CD4-positive, alpha-beta T cell treated with Interferon gamma for 1 hour (primary cell): Measurements from ENCODE around the gene MAP2.

ENCODE experiments used
- DNase-seq: peaks from one replicate; pipeline ENCODE4 v3.0.0-alpha.2; 2020

Gene MAP2

DNA sequence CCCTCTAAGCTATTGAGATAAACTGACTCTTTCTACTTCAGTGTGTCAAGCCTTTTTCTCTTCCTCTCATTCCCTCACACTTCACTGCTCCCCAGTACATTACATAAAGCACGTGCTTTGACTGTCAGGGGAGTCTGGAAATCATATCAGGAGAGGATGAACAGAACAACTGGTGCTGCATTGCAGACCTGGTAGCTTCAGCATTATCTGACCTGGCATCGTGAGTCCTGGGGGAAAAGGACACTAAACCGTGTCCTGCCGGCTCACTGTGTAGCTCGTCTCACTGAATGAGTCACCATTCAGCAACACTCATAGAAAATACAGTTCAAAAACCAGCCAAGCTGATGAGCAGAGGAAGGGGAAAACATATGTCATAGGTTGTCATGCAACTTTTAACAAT is 239.3 kb downstream of the MAP2 start:
- DNase-seq, result no peak

DNA sequence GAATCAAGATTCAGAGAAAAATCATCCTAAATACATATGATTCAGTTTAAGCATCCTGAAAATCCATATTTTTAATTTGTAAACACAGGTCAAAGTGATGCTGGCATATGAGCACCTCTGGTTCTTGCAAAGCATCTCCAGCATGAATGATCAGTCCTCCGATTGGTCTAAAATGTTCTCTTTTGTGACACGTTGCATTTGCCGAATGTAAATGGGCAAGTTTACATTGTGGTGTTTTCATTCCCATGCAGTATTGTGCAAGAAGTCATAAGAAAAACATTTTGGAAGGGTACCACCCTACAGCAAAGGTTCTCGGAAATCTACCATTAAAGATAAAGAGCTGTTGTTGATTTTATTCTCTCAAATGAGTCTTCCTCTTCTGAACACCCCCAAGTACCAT is 239.8 kb downstream of the MAP2 start:
- no peak for DNase-seq

DNA sequence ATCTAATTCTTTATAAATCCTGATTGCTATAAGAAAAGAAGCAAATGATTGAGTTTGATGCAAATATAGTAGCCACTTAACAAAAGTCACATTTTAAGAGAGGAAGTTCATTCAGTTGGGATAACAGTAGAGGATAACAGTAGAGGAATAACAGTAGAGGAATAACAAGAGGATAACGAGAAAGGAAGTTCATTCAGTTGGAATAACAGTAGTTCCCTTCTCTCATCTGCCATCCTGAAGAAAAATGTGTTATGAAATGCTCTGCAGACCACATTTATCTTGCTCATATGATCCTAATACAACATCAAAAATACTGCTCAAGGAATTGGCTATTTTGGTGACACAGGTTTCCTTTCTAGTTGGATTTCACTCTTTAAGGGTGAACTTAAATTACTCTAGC is 242.4 kb downstream of the MAP2 start:
- no peak for DNase-seq

DNA sequence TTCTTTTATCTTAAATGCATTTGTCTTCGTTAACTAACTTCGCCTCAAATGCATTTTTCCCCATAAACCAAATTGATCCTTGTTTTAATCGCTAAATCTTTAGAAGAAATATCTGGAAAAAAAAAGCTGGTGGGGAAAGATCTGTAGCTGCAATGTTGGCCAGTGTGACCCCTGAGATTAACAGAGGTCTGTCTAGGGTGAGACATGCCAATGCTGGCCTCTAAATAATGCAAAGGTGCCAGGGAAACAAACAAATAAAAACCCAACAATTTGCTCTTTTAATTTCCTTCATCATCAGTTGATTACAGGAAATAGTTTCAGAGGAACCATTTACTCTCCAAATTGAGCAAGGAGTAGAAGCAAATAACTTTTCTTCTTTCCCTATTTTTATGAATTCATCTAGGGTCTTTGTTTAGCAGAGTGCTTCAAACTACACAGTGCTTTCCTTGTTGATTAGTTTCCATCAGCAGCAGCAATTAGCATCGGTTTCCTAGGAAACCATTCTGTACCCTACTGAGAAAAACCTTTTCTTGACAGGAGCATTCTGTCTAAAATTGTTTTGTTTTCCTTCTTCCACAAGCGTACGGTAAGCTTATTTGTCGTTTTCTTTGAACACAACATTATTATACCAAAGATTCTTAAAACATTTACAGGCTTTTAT is 247.3 kb downstream of the MAP2 start:
- DNase-seq, result no peak

DNA sequence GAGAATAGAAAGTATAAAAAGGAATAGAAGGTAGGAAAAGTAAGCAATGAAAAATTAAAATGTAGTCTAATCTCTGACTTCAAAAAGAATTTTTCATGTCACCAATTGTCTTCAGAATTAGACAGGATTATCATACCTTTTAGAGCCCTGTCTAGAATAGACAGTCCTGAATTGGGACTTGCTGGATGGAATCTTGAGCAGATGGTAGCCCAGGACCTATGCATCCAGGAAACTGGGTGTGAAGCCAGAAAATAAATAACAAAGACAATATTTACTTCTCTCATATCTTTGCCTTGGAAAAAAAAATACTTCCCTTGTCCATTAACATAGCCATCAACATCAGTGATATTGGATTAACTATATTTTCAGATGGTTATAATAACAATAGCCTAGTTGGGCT is 250.0 kb downstream of the MAP2 start:
- no peak for DNase-seq

DNA sequence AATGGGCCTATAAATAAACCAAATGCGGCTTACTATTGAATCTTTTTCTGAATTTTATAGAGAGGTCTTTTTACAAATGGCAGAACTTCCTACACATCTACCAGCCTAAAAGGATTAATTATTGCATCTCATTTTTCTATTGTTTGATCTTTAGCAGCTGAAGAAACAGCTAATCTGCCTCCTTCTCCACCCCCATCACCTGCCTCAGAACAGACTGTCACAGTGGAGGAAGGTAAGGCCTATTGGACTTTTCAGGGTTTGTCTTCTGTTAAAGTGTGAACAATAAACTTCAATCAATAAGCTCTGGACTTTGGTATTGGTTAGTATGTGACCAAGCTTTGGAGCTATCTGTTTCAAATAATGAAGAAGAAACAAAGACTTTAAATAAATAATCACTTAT is 256.7 kb downstream of the MAP2 start:
- no peak for DNase-seq

DNA sequence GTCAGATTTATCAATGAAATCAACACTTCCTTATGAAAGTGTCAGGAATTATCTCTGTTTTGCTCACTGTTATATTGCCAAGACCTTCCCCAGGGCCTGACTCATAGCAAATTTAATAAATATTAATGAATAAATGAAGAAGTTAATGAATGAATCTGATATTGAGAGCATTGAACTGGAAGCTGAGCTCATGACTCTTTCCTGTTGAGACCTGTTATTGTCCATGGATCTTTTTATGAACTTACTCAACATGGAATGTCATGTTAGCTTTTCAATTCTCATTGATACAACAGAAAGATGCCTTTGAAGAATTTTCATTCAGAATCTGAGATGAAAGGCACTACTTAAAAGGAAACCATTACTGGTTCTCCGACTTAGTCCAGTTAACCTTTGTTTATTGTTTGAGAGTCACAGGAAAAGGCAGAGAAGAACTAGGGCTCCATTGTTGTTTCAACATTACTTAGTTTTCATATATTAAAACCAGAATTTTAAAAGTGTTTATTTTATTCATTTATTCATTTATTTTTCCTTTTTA is 257.4 kb downstream of the MAP2 start:
- no peak for DNase-seq

DNA sequence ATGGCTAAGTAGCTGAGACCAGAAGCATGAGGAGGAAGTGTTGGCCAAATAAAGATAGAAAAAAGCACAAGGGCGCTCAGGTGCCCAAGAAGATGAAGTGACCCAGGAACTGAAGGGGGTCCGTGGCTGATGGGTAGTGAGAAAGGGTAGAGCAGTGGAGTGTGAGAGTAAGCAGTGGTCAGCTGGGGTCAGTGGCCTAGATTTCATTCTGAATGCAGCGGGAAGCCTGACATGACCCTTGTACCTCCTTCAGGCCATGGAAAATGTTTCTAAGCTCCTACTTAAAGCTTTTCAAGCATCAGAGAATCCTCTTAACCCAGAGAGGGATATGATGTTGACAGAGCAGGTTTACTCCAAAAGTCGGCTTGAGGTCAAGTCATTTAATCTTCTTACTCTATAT is 258.8 kb downstream of the MAP2 start:
- no peak for DNase-seq

DNA sequence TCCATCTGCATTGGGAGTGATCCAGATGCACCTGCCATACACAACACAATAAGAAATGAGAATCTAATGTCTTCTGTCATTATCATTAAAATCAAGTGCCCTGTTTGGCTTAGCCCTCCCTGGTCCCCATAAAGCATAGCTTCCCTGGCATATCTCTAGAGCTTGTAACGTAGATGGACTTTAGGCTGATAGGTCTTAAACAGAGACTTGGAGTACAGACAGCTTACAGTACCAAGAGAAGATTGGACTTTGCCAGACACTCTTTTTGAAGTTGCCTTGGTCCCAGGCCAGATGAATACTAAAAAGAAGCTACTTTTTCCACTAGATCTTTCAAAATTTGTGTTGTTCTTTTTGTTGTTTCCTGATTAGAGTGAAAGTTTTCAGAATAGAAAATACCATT is 261.5 kb downstream of the MAP2 start:
- DNase-seq, result no peak

DNA sequence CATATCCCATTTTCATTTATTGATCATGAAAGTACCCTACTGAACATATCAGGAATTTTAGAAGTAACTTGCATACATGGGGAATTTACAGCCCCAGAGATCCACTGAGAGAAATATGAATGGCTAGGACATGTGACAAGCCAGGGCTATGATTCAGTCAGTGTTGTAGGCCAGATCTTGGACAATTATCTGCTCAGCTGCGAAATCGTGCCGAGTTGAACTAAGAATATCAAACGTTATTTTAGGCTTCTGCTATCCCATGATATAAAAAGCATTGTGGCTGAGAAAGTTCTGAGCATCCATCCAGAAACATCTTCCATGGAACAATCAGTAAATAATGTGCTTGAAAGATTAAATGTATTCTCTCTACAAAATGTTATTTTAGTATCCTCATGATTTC is 262.1 kb downstream of the MAP2 start:
- no peak for DNase-seq

DNA sequence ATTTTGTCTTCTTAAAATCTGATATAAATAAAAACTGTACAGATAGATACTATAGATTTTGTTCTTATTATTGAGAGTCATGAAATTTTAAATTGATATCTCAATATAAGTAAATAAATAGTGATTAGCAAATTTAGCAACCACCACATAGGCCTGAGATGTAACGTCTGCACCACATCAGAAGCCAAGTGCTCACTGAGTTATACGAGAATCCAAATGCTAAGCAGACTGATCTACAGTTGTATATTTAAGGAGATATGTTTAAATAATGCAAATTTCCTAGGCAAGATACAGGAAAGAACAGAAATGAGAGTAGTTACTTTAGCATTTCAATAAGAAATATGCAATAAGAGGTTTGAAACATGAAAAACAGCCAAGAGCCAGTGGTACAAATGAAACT is 262.6 kb downstream of the MAP2 start:
- DNase-seq, result no peak

DNA sequence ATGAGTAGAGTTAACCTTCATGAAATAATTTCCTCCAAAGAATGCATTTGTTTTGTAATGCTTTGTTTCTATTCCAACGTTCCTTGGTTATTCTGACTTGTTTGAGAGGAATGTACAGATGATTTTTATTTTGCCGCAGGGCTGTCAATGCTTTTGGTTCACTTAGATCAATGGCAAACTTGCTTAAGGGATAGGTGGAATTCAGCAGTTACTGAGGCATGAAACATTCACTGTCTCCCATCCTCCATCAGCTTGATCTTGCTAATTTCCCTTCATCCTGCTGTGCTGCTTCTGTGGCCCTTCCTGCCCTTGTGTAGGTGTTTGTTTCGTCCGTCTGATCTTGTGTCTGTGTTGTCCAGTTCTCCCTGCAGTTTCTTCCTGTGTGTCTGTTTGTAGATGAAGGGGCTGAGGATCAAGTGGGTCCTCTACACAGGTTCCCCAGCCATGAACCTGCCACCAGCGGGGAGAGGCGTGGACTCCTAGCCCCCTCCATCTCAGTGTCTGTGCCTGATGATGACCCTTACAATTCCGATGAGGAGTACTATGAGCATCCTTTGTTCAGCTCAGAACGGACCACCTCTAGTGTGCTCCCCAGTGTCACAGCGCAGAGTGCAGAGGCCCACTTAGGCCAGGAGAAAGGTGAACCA is 263.6 kb downstream of the MAP2 start:
- DNase-seq, result no peak

DNA sequence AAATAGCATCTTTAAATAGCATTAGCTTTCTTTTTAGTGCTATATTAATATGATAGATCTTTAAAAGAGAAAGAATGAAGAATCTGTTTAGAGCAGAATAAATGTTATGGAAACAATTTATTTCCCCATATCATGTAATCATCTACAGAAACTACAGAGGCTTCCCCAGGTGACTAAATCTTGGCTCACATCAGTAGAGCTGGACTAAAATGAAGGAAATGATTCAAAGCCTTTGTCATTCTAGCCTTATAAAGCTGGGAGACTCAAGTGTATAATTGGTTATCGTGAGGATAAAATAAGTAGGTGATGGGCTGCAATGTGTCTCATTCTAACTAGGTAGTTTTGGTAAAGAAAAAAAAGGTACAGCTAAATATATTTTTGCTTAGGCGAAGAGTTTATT is 264.5 kb downstream of the MAP2 start:
- no peak for DNase-seq

DNA sequence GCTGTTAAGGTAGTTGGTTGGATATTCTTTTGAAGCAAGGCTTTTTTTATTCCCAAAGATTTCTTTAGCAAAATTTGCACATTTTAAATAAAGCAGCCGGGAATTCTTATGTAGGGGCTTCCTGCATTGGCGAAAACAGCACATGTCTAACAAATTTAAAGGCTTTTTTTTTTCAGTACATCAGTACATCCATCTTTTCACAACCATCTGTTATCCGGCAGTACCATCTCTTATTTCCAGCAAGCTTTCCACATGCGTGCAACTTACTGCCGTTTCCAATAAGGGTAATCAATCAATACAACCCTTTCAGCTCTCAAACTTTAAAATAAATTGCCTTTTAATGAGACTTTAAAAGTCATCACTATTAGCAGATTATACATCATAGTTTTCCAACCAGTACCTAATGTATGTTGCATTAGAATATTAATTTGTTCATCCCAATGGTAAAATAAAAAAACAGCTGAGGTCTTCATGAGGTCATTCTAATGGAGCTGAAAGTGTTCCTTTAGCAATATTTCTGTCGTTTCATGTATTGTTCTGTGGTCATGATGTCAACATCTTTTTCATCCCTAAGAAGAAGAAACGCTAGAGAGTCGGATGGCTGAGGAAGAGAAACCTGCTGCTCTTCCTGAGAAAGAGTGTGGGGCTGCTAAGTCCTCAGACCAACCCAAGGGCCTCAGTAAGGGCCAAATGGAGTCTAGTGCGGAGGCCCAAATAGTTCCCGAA is 266.3 kb downstream of the MAP2 start:
- no peak for DNase-seq

DNA sequence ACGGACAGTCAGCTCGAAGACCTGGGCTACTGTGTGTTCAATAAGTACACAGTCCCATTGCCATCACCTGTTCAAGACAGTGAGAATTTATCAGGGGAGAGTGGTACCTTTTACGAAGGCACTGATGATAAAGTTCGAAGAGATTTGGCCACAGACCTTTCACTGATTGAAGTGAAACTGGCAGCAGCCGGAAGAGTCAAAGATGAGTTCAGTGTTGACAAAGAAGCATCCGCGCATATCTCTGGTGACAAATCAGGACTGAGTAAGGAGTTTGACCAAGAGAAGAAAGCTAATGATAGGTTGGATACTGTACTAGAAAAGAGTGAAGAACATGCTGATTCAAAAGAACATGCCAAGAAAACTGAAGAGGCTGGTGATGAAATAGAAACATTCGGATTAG is 270.9 kb downstream of the MAP2 start:
- DNase-seq, result no peak

DNA sequence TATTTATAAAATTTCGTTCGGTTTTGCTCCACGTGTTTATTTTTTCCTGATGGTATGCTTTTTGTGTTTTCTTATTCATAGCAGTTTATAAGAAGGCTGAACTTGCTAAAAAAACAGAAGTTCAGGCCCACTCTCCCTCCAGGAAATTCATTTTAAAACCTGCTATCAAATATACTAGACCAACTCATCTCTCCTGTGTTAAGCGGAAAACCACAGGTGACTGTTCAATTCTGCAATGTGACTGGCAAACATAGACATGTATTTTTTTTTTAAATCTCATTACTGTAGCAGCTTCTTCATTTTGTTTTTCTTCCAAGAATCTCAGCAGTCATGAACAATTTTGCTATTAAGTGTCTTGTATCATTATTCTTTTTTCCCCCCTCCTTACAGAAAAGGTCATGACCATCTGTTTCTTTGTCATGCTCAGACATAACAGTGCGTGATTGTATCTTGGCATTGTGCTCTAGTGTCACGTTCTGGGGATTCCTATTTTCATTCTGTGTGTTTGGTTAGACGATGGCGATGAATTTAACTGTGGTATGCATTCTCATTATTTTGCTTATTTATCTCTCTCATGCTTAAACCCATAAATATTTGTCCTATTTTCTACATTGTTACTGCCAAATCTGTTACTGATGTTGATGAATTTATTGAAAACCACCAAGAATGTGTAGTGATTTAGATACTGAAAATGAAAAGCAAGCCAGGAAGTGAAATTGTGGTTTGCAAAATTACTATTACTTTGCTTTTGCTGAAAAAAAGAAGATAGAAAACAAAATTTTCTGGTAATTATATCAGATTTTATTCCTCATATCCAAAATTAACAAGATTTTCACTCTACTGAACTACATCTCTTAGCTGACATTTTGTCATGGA is 273.2 kb downstream of the MAP2 start:
- no peak for DNase-seq

DNA sequence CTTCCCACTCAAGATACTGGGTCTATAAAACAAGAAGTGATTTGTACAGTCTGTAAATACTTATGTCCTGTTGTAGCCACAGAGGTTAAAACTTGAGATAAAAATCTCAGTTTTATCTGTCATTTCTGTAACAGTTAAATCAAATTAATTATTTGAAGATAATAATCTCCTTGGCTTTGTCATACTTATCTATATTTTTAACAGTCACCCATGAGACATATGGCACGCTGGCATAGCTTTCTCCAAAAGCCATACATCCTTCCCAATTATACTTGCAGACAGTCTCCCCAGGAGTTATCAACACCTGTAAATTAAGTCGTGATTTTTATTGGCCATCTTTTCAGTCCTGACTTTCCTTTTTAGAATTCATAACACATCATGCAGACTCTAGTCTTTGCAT is 278.9 kb downstream of the MAP2 start:
- DNase-seq, result no peak

DNA sequence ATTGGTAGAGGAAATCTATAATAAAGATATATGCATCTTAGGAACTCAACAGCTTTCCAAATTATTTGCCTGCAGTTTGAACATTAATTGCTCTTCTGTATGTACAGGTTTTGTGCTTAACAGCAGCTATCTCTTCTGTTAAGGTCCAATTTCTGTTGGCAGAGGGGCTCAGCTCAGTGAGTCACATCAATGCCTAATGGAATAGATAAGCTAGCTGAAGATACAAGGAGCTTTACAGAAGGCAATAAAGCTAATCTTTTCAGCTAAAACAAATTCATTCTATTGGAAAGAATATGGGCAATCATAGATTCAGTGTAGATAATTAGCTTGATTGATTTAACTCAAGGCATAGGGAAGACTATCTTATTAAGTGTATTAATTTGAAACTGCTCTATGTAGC is 289.4 kb downstream of the MAP2 start:
- DNase-seq, result no peak

DNA sequence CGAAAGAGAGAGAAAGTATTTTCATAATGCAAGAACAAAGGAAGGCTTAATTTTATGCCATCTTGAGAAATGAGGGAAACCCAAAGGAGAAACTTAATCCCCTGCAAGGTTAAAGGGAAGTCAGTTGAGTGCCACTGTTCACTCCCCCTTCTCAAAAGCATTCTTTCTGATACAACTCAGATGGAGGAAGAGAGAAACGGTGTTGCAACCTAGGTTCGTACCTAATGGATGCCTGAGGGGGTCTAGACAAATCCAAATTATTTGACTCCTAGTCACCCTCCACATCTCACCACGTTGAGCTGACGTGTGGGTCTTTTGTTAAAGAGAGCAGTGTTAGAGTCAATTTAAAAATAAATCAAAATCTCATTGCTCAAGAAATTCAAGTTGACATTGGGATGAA is 295.2 kb downstream of the MAP2 start:
- no peak for DNase-seq

DNA sequence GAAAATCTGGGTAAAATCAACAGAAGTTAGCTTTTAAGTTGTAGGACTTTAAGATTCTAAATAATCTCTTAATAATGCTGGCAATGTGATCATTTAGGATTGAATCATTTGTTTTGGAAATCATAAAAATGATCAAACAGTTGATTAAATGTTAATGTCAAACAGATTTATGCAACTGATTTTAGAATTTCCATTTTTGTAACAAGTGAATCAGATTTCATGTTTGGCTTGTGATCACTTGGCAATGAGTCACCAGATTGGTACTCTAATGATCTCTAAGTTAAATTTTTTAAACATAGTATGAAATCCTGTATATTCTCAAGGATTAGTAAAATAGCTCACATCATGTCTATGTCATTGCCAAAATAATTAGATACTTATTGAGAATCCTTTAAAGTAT is 297.6 kb downstream of the MAP2 start:
- no peak for DNase-seq

DNA sequence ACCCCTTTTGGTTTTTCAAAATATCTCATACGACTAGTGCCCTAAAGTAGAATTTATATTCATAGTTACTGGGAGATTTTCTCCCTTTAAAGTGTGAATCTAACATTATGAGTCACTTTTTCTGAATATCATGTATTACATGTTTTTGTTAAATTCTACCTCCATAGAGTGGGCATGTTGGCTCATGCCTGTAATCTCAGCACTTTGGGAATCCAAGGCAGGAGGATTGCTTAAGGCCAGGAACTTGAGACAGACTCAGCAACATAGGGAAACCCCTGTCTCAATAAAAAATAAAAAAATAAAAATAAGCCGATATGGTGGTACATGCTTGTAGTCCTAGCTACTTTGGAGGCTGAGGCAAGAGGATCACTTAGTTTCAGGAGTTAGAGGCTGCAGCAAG is 302.5 kb downstream of the MAP2 start:
- DNase-seq, result no peak

DNA sequence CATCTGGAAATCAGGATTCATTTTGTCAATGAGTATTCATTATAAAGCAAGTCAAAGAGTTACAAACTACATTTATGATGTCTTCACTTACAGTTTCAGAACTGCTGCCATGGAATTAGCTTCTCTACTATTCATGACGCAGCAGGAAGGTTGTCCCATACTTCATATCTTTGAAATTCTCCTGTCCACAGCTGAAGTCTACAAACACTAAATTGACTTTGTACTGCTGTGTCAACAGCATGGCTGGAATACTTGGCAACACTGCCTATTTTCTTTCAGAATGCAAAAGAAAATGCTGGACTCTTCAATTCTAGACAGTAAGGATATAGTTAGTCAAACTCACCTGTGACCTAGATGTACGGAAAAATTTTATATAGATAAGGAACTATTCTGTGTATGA is 303.2 kb downstream of the MAP2 start:
- DNase-seq, result no peak

DNA sequence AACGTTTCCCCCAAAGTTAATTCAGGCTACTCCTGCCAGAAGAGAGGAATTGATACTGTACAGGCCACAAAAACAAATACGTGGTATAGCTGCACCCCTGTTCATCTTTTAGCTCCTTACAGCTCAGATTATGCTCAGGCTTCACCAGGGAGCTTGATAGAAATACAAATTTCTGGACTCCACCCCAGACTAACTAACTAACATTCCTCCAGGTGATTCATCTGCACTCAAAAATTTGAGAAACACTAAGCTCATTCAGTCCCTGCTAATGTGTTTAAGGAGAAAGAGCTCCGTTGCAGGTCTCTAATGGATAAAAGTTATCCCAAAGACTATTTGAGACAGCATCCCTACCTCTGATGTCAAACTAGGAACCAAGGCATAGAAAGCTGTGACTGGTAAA is 311.0 kb downstream of the MAP2 start:
- no peak for DNase-seq
